HepG2 (cell line): ENCODE measurements around the gene OPTN. TPM values are rescaled to one million over a fixed set of nuclear protein-coding genes. Genes with fewer than 3 reads are reported as not detected.
A peak's percentile ranks its signal among the peaks of the same experiment; 100 is the strongest.

Source experiments
- ARID2 ChIP-seq: sonication (generic); formaldehyde crosslinking; IDR thresholded peaks from 2 replicates; pipeline ENCODE4 v1.8.1; 2022; ENCODE audit warnings: mild to moderate bottlenecking, missing genetic modification reagents, borderline replicate concordance
- DNMT1 ChIP-seq: sonication (generic); formaldehyde crosslinking; IDR thresholded peaks from 2 replicates; pipeline ENCODE4 v1.5.1; 2020; ENCODE audit warnings: mild to moderate bottlenecking, missing genetic modification reagents
- FOXK1 ChIP-seq: sonication (generic); formaldehyde crosslinking; IDR thresholded peaks from 2 replicates; pipeline ENCODE4 v1.4.0; 2020; ENCODE audit warnings: low read depth, missing genetic modification reagents, borderline replicate concordance
- ISX ChIP-seq: sonication (generic); formaldehyde crosslinking; conservative IDR thresholded peaks from 2 replicates; pipeline ENCODE4 v1.5.0; 2020; ENCODE audit warnings: missing genetic modification reagents
- MAZ ChIP-seq, 2 experiments: sonication (generic) in 1 of 2; formaldehyde crosslinking in 1 of 2; IDR thresholded peaks; 2 replicates each; pipeline versions ENCODE4 v1.5.0 to v1.6.1; 2012 to 2020; ENCODE audit warnings: low read depth in 2 of 2, mild to moderate bottlenecking in 2 of 2, borderline replicate concordance in 1 of 2, improper control_type of control experiment in 1 of 2, low read length in 1 of 2, missing genetic modification reagents in 1 of 2, moderate library complexity in 1 of 2
- NFKB2 ChIP-seq: sonication (generic); formaldehyde crosslinking; IDR thresholded peaks from 2 replicates; pipeline ENCODE4 v1.4.0; 2020; ENCODE audit warnings: missing genetic modification reagents, borderline replicate concordance
- PHF21A ChIP-seq: sonication (generic); formaldehyde crosslinking; IDR thresholded peaks from 2 replicates; pipeline ENCODE4 v1.5.0; 2020; ENCODE audit warnings: mild to moderate bottlenecking, missing genetic modification reagents
- SRY ChIP-seq: sonication (generic); formaldehyde crosslinking; IDR thresholded peaks from 2 replicates; pipeline ENCODE4 v1.8.0; 2022; ENCODE audit warnings: mild to moderate bottlenecking, missing genetic modification reagents
- TERF1 ChIP-seq: sonication (generic); formaldehyde crosslinking; IDR thresholded peaks from 2 replicates; pipeline ENCODE4 v1.8.0; 2022; ENCODE audit warnings: mild to moderate bottlenecking, missing genetic modification reagents, moderate library complexity
- ZNF235 ChIP-seq: sonication (generic); formaldehyde crosslinking; IDR thresholded peaks from 2 replicates; pipeline ENCODE4 v1.8.1; 2023; ENCODE audit warnings: mild to moderate bottlenecking, missing genetic modification reagents, borderline replicate concordance
- ZNF329 ChIP-seq: sonication (generic); formaldehyde crosslinking; IDR thresholded peaks from 2 replicates; pipeline ENCODE4 v1.9.0; 2021; ENCODE audit warnings: low read depth, mild to moderate bottlenecking, missing genetic modification reagents
- ZNF350 ChIP-seq: sonication (generic); formaldehyde crosslinking; IDR thresholded peaks from 2 replicates; pipeline ENCODE4 v1.4.0; 2020; ENCODE audit warnings: mild to moderate bottlenecking, low read depth, missing genetic modification reagents, borderline replicate concordance
- ZNF772 ChIP-seq: sonication (generic); formaldehyde crosslinking; IDR thresholded peaks from 2 replicates; pipeline ENCODE4 v1.5.0; 2020; ENCODE audit warnings: mild to moderate bottlenecking, missing genetic modification reagents
- polyA plus RNA-seq, 8 experiments: library from polyadenylated mRNA; depleted of rRNA in 3 of 8; stranded (reverse) in 7 of 8; unstranded in 1 of 8; fragments of >200 nt; fragmentation: Illumina TruSeq in 4 of 8; extraction: Trizol in 4 of 8; gene quantifications; 2 replicates each; pipeline versions ENCODE4 v1.2.1 to v1.2.3, GENCODE V29; 2011 to 2016; ENCODE audit warnings: low read depth in 4 of 8, missing spikeins in 1 of 8, mixed read lengths in 1 of 8; ENCODE audit not compliant: insufficient read depth in 1 of 8
- total RNA-seq, 5 experiments: library from RNA; depleted of rRNA; stranded (reverse); fragments of >200 nt; fragmentation: Illumina TruSeq; extraction: Trizol; gene quantifications; 2 replicates each; pipeline ENCODE4 v1.2.3, GENCODE V29; 2016; ENCODE audit warnings: low read depth in 1 of 5
- TF ChIP-seq, protein P1 (sequence below): sonication (generic); formaldehyde crosslinking; IDR thresholded peaks from 2 replicates; pipeline ENCODE4 v1.5.1; 2020; ENCODE audit warnings: missing genetic modification reagents, mild to moderate bottlenecking, borderline replicate concordance

The OPTN gene
- total and polyA plus RNA-seq, 2 of the 13 experiments (the other 11 are each of a cell fraction or from before 2014, with no cell fraction given): 13.4 to 46.6 TPM

DNA sequence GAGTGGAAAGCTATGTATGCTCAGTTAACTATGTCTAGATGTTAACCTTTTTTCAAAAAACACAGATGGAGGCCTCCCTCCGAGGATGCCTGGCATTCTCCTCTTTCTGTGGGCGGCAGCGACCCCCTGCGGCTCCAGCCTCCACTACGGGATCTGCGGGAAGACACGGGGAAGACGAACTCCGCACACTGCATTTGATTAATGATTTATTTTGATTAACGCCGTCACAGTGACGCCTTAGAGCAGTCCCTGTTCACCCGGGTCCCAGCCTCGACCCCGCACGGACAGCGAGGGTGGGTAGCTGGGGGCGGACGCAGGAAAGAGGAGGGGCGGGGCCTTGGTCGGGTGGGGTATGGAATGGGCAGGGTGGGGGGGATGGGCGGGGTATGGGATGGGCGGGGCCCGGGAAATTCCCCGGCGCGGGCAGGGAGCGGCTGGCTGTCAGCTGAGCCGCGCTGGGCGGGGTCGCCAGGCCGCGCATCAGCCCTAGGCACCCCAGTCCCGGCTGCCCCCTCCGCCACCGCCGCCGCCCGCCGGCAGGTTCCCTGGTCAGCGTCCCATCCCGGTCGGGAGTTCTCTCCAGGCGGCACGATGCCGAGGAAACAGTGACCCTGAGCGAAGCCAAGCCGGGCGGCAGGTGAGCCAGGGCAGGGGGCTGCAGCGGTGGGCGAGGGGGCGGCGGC, at the start of gene OPTN (continued):
- TF ChIP-seq ZNF329 (CRISPR knock-in tag) (0 out of 2 replicates have a peak, but pooled peaks have one; percentile 29), ZNF235 (CRISPR knock-in tag) (0 out of 2 replicates have a peak, but pooled peaks have one; percentile 28), FOXK1 (CRISPR knock-in tag) (no peak; the same call in 1 of the 2 replicates), MAZ (IDR thresholded peaks at IDR 0.05; ENCODE audit: borderline replicate concordance, low read depth, low read length) (0 out of 2 replicates have a peak, but pooled peaks have one; percentile 12), MAZ (CRISPR knock-in tag; IDR thresholded peaks at IDR 0.05; ENCODE audit: low read depth) (no peak), NFKB2 (CRISPR knock-in tag) (peak; percentile 39; the same call in 1 of the 2 replicates), DNMT1 (no peak), ZNF772 (CRISPR knock-in tag) (0 out of 2 replicates have a peak, but pooled peaks have one; percentile 15), ISX (no peak), SRY (CRISPR knock-in tag) (0 out of 2 replicates have a peak, but pooled peaks have one; percentile 58), PHF21A (CRISPR knock-in tag) (0 out of 2 replicates have a peak, but pooled peaks have one; percentile 36), TERF1 (CRISPR knock-in tag) (no peak), ZNF350 (CRISPR knock-in tag) (0 out of 2 replicates have a peak, but pooled peaks have one; percentile 7), ARID2 (CRISPR knock-in tag) (0 out of 2 replicates have a peak, but pooled peaks have one; percentile 8)
- TF ChIP-seq, protein P1, sequence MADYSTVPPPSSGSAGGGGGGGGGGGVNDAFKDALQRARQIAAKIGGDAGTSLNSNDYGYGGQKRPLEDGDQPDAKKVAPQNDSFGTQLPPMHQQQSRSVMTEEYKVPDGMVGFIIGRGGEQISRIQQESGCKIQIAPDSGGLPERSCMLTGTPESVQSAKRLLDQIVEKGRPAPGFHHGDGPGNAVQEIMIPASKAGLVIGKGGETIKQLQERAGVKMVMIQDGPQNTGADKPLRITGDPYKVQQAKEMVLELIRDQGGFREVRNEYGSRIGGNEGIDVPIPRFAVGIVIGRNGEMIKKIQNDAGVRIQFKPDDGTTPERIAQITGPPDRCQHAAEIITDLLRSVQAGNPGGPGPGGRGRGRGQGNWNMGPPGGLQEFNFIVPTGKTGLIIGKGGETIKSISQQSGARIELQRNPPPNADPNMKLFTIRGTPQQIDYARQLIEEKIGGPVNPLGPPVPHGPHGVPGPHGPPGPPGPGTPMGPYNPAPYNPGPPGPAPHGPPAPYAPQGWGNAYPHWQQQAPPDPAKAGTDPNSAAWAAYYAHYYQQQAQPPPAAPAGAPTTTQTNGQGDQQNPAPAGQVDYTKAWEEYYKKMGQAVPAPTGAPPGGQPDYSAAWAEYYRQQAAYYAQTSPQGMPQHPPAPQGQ (CRISPR knock-in tag): no peak
